Lower lobe of right lung (tissue), 2 donors: Measurements from ENCODE around the gene SIVA1. TPM values are rescaled to one million over a fixed set of nuclear protein-coding genes. Genes with fewer than 3 reads are reported as not detected.

ENCODE experiments used
- ATAC-seq, 2 donors: fragments of 200-7000 bp; cut with Tn5 transposase; one replicate each; pipeline ENCODE4 v1.9.1; 2020 to 2022; ENCODE audit warnings: mild to moderate bottlenecking in 2 of 2, moderate library complexity in 2 of 2
- DNase-seq: peaks from one replicate; pipeline ENCODE4 v3.0.0-alpha.2; 2020
- H3K27ac ChIP-seq: fragments of 200-600 bp; one replicate; pipeline ENCODE4 v1.8.0; 2022
- H3K27me3 ChIP-seq: fragments of 200-600 bp; one replicate; pipeline ENCODE4 v1.8.0; 2022; ENCODE audit warnings: low read depth
- H3K36me3 ChIP-seq: fragments of 200-600 bp; one replicate; pipeline ENCODE4 v1.8.0; 2022; ENCODE audit warnings: mild to moderate bottlenecking
- H3K4me1 ChIP-seq: fragments of 200-600 bp; one replicate; pipeline ENCODE4 v1.8.0; 2022
- H3K4me3 ChIP-seq: fragments of 200-600 bp; one replicate; pipeline ENCODE4 v1.8.0; 2022; ENCODE audit warnings: mild to moderate bottlenecking
- H3K9me3 ChIP-seq: fragments of 200-600 bp; one replicate; pipeline ENCODE4 v1.8.0; 2022
- CTCF ChIP-seq: fragments of 200-600 bp; IDR thresholded peaks from one replicate; pipeline ENCODE4 v1.8.0; 2022; ENCODE audit warnings: antibody characterized with exemption, mild to moderate bottlenecking
- intact Hi-C: fragments of 100-400 bp; cut with DNase I; formaldehyde crosslinking; loops from one replicate; pipeline ENCODE4 v1.11.0; 2022
- total RNA-seq: library from RNA; stranded (reverse); fragmentation: NEBNext Ultra II Directional; extraction: Animal tissue kit (Norgen Biotek cat#: 25700); gene quantifications from one replicate; pipeline ENCODE4 v1.2.1, GENCODE V29; 2021
- donor health status: DM: no; HTN: yes; CAD: no; lungs with severe emphysema.

SIVA1 gene
- total RNA-seq, 1 donor from 2014 or later: 66.3 TPM

DNA sequence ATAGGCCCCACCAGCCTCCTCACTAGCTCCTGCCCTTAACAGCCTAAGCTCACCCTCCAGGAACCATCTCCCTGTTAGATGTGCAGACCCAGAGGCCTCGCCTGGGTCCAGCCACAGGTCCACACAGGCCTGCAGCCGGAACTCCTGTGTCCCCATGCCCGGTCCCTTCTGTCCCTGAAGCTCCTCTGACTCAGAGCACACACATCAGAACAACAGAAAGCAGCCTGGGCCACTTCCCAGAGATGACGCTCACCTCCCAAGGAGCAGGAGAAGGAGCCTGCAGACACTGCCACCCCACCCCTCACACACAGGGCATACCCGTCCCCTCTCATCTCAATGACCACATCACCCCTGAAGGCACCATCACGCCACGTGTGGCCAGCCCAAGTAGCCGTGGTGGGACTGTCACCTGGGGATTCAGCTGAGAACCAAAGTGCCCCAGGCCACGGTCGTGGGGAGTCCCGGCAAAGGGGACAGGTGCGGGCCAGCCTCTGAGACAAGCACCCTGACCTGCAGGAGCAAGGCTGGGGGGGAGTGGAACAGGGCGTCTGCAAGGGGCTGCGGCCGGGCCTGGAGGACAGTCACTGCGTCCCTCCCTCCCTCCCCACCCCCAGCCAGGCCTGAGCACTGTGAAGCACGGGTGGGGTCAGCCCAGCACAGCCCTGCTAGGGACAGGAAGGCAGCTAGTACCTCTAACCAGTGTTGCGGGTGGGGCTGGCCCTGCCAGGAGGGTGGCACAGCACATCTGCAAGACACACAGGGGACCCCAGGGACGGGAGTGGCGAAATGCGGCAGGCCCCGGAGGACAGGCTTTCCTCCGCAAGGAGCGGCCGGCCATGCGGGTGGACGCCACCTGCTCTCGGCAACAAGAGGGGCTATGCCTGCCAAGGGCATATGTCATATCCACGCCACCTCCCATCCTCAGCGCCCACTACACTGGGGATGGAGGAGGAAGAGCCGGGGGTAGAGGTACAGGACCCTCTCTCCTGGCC is 37.1 kb downstream of the SIVA1 start:
- Histone ChIP-seq H3K9me3 (no peaks in the 10 kb centered on the region), H3K36me3 (peaks cover 53% of the 10 kb centered on the region), H3K4me3 (no peak overlapping the region), H3K27me3 (no peaks in the 10 kb centered on the region), H3K4me1 (peaks cover 96% of the 10 kb centered on the region), H3K27ac (no peak overlapping the region)
- DNase-seq: no peak
- ATAC-seq: no peak
- no peak for TF ChIP-seq CTCF
- intact Hi-C loops: no loop called here

DNA sequence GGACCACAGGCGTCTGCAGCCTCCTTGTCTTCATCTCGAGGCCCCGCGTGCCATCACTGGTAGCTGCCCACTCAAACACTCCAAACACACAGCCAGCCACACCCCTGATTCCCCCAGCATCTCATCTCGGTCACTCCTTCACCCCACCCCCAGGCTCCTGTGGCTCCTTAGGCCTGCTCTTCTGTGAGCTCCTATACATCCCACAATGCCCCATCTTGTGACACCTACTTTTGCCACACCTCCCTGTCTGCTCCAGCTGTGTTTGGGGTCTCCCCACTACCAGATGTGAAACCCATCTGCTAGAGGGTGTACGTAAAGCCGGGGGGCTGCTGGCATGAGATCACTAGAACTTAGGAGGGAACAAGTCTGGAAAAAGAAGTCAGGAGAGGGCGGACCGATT is 38.5 kb downstream of the SIVA1 start:
- Histone ChIP-seq H3K36me3 (peaks cover 53% of the 10 kb centered on the region), H3K4me1 (peaks cover 88% of the 10 kb centered on the region), H3K27ac (no peak overlapping the region), H3K27me3 (no peaks in the 10 kb centered on the region), H3K9me3 (no peaks in the 10 kb centered on the region), H3K4me3 (no peak overlapping the region)
- intact Hi-C loops: no loop called here
- no peak for TF ChIP-seq CTCF
- DNase-seq (no peak), ATAC-seq (no peak)

- TF ChIP-seq CTCF: no peak
- peaks cover 47% of the 10 kb centered on the region for H3K36me3 ChIP-seq
- ATAC-seq: peak; percentile 78
- H3K27ac ChIP-seq: peak overlapping the region; percentile 41
- H3K27me3 ChIP-seq: no peaks in the 10 kb centered on the region
- H3K4me3 ChIP-seq: peak overlapping the region; percentile 3
- no peaks in the 10 kb centered on the region for H3K9me3 ChIP-seq
- intact Hi-C loops: no loop called here
- peak; percentile 89 for DNase-seq
- H3K4me1 ChIP-seq: peaks cover 85% of the 10 kb centered on the region
These were observed 39.3 kb downstream of the SIVA1 start for GRCh38 chr14:104792101-104792884.

DNA sequence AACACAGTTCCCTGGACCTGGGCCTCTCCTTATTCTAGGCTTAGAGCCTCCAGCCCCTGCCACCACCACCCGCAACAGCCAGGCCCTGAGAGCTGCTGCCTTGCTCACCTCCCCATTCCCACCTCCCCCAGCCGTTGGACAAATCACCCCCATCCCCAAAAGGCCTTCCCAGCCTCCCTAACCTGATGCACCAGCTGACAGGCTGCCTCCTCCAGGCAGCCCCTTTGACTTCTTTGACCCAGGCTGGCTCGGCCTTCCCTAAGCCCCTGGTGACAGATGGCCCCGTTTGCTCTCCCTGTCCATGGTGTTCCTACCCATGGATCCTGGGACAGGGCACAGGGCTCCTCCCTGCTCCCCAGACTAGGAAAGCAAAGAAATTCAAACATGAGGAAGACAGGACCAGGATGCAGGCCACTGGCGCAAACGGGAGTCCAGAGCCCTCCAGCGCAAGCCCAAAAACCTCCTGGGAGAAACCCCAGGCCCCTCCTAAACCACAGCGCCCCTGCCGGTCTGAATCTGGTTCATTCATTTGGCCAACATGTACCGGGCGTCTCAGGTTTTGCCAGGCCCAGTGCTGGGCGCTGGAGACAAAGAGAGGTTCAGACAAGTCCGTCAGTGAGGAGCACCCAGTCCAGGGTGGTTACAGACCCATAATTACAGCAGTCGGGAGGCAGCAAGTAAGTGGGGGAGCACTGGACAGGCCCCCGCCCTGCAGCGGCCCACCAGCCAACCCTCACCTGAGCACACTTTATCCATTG is 40.2 kb downstream of the SIVA1 start:
- Histone ChIP-seq H3K27me3 (no peaks in the 10 kb centered on the region), H3K36me3 (peaks cover 41% of the 10 kb centered on the region), H3K9me3 (no peaks in the 10 kb centered on the region), H3K4me3 (peak overlapping the region; percentile 71), H3K27ac (peak overlapping the region; percentile 70), H3K4me1 (peaks cover 85% of the 10 kb centered on the region)
- ATAC-seq (no peak), DNase-seq (no peak)
- TF ChIP-seq CTCF: no peak
- intact Hi-C loops: no loop called here

DNA sequence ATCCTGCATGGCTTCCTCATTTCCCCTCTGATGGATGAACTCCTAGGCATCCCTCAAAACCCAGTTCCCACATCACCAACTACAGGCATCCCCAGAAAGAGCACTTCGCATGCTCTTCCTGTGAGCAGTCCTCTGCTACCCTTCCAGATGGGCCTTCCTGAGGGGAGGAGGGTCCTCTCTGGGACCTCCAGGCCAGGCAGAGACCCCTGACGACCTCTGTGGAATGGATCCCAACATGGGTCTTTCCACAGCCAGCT is 40.7 kb downstream of the SIVA1 start:
- no peak for TF ChIP-seq CTCF
- H3K4me3 ChIP-seq: peak overlapping the region; percentile 71
- H3K4me1 ChIP-seq: peaks cover 81% of the 10 kb centered on the region
- no peaks in the 10 kb centered on the region for H3K27me3 ChIP-seq
- ATAC-seq: no peak
- H3K27ac ChIP-seq: peak overlapping the region; percentile 70
- H3K9me3 ChIP-seq: no peaks in the 10 kb centered on the region
- intact Hi-C loops: no loop called here
- no peak for DNase-seq
- peaks cover 35% of the 10 kb centered on the region for H3K36me3 ChIP-seq
